Sigmoid colon (tissue), 7 donors: ENCODE data around the gene SCAPER. TPM values are rescaled to one million over a fixed set of nuclear protein-coding genes. Genes with fewer than 3 reads are reported as not detected.

Experiments used
- DNase-seq: peaks from one replicate; pipeline ENCODE4 v3.0.0-alpha.2; 2019
- H3K27ac ChIP-seq, 4 donors: fragments of 200-600 bp; sonication (generic); one replicate each; pipeline ENCODE4 v1.5.1; 2016 to 2019; ENCODE audit warnings: mild to moderate bottlenecking in 1 of 4
- H3K27me3 ChIP-seq, 3 donors: fragments of 200-600 bp; sonication (generic); one replicate each; pipeline ENCODE4 v1.5.1; 2019; ENCODE audit warnings: mild to moderate bottlenecking in 1 of 3
- H3K36me3 ChIP-seq, 4 donors: fragments of 200-600 bp; sonication (generic); one replicate each; pipeline ENCODE4 v1.5.1; 2016 to 2019
- H3K4me1 ChIP-seq, 4 donors: fragments of 200-600 bp; sonication (generic); one replicate each; pipeline ENCODE4 v1.5.1; 2017 to 2019
- H3K4me3 ChIP-seq, 4 donors: fragments of 200-600 bp; sonication (generic); one replicate each; pipeline ENCODE4 v1.5.1; 2017 to 2019; ENCODE audit warnings: mild to moderate bottlenecking in 2 of 4, moderate library complexity in 1 of 4
- H3K9me3 ChIP-seq, 4 donors: fragments of 200-600 bp in 3 of 4; sonication (generic) in 3 of 4; one replicate each; pipeline versions ENCODE4 v1.5.1 to v1.6.1; 2013 to 2019
- EP300 ChIP-seq, 4 donors: sonication (generic); formaldehyde crosslinking; IDR thresholded peaks; one replicate each; pipeline ENCODE4 v1.6.1; 2017; ENCODE audit warnings: antibody characterized with exemption in 4 of 4
- POLR2A ChIP-seq, 2 donors: fragments of 450-650 bp; IDR thresholded peaks; one replicate each; pipeline ENCODE4 v1.6.1; 2016; ENCODE audit warnings: antibody characterized with exemption in 2 of 2, mild to moderate bottlenecking in 2 of 2, moderate library complexity in 2 of 2
- POLR2AphosphoS5 ChIP-seq, 4 donors: sonication (generic); formaldehyde crosslinking; IDR thresholded peaks; one replicate each; pipeline ENCODE4 v1.6.1; 2017; ENCODE audit warnings: antibody characterized with exemption in 4 of 4
- WGBS, 2 donors: extraction: QIAGEN DNeasy Blood & Tissue Kit; methylation state at CpG; one replicate each; pipeline ENCODE4 v1.1.7; 2013; 5-methylcytosine and 5-hydroxymethylcytosine counted together
- intact Hi-C: fragments of 100-400 bp; cut with DNase I; formaldehyde crosslinking; loops from one replicate; pipeline ENCODE4 v1.15.1; 2023
- polyA plus RNA-seq, 3 donors: library from polyadenylated mRNA; stranded (reverse); fragments of 200-250 nt; gene quantifications; one replicate each; pipeline ENCODE4 v1.2.3, GENCODE V29; 2013
- total RNA-seq, 4 donors: library from RNA; depleted of rRNA; stranded (reverse); fragments of >200 nt; gene quantifications; one replicate each; pipeline ENCODE4 v1.1.0, GENCODE V29; 2016
- TF ChIP-seq, protein P1 (sequence below), 4 experiments: fragments of 450-650 bp in 3 of 4; fragments of 200-600 bp in 1 of 4; IDR thresholded peaks; one replicate each; pipeline ENCODE4 v1.5.1; 2016 to 2019; ENCODE audit warnings: antibody characterized with exemption in 4 of 4, mild to moderate bottlenecking in 3 of 4, moderate library complexity in 2 of 4
- donor health status: healthy with polysubstance abuse.
- donor health status: Bipolar disorder and iron deficiency.
- donor health status: healthy.

Gene SCAPER
- total and polyA plus RNA-seq, 7 donors = 5.3 to 40.7 (median 22.5) TPM

DNA sequence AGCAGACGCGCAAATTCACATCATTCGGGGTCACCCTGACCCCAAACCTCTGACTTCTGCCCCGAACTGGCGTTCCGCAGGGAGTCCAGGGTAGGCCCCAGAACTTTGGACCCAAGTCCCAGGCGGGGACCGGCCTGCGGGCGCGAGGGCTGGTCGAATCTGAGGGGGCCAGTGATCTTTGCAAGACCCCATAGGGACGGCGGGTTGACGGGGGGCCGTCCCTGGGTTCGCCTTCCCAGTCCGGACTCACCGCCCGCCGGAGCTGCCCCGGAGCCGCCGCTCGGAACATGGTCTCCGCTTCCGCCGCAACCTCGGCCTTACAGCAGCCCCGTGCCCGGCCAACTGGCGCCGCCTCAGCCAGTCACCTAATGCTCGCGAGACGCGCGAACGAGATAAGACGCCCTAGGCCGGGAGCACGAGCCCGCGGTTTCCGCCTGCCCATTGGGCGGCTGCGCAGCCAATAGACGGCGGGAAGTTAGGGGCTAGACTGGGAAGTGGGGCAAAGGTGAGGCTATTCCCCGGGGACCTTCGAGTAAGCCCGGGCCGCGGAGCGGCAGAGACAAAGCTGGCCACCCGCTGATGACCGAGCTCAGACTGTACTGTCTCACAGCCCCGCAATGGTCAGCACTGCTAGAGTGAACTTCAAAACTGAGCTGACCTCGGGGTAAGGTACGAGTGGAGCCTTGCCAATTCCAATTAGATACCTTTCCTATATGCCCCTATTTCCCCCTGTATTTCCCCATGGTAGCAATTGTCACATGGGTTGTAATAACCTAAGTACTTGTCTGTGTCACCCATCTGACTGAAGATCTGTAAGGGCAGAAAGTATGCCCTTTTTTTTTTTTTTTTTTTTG is 593.8 kb downstream of the SCAPER start, which contains the start of gene ETFA:
Gene ETFA, minus strand, starts transcription at position 370 of the 854 bp plus-strand sequence. Its CDS starts 81 bp downstream, at position 289.
- Histone ChIP-seq H3K4me1 (peaks cover 0 to 27% (median 18%) of the 10 kb centered on the region in 4 donors), H3K4me3 (peak within 1 kb of the TSS; percentile 62 to 81 (median 68)), H3K27me3 (no peaks in the 10 kb centered on the region), H3K9me3 (no peaks in the 10 kb centered on the region), H3K36me3 (no peaks in the 10 kb centered on the region), H3K27ac (peak within 1 kb of the TSS; percentile 84 to 88 (median 86))
- TF ChIP-seq EP300 (IDR thresholded peaks at IDR 0.05) (peak in 1 of 4 donors; percentile 34), POLR2AphosphoS5 (IDR thresholded peaks at IDR 0.05) (peak; percentile 97 to 99 (median 98)), POLR2A (IDR thresholded peaks at IDR 0.05) (peak; percentile 90 to 91)
- TF ChIP-seq, protein P1, sequence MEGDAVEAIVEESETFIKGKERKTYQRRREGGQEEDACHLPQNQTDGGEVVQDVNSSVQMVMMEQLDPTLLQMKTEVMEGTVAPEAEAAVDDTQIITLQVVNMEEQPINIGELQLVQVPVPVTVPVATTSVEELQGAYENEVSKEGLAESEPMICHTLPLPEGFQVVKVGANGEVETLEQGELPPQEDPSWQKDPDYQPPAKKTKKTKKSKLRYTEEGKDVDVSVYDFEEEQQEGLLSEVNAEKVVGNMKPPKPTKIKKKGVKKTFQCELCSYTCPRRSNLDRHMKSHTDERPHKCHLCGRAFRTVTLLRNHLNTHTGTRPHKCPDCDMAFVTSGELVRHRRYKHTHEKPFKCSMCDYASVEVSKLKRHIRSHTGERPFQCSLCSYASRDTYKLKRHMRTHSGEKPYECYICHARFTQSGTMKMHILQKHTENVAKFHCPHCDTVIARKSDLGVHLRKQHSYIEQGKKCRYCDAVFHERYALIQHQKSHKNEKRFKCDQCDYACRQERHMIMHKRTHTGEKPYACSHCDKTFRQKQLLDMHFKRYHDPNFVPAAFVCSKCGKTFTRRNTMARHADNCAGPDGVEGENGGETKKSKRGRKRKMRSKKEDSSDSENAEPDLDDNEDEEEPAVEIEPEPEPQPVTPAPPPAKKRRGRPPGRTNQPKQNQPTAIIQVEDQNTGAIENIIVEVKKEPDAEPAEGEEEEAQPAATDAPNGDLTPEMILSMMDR (IDR thresholded peaks at IDR 0.05) = no peak
- WGBS, 2 donors = 1 to 2% methylated on average over 60 of the region's 60 CpGs
- intact Hi-C loops = loop anchor here (1.0 to 2.0 kb wide), 2 partner anchors 25 to 115 kb away; partner anchors contain the start of gene ISL2
- DNase-seq = peak; percentile 99

DNA sequence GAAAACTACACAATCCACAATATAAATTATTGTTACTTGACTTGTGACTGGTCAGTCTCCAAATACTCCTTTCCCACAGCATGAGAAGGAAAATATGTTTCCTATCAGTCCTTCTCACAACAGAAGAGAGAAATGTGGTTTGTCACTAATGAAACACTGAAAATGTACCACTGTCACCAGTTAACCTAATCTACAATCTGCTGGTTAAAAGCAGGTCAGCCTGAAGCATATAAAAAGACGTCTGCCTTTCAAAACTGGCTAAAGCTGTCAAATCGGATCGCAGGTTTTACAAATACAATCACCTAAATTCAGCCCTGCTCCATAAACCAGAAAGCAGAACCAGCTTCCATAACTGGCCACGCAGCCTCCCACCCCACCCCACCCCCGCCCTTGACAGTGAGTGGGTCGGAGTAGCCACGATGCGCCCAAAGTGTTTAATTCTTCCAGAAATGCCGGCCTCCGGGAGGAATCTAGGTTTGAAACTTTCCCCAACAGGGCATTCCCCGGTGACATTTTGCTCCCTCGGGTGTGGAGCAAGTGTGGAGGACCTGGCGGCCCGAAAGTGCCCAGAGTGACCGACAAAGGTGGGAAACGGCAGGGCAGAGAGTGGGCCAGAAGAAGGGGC is 594.6 kb downstream of the SCAPER start:
- Histone ChIP-seq H3K27ac (peak overlapping the region; percentile 84 to 88 (median 86)), H3K4me1 (peaks cover 0 to 27% (median 18%) of the 10 kb centered on the region in 4 donors), H3K27me3 (no peaks in the 10 kb centered on the region), H3K4me3 (peak overlapping the region; percentile 62 to 81 (median 68)), H3K9me3 (no peaks in the 10 kb centered on the region), H3K36me3 (no peaks in the 10 kb centered on the region)
- intact Hi-C loops = loop anchor here (1.0 to 2.0 kb wide), 2 partner anchors 26 to 114 kb away; partner anchors contain the start of gene ISL2
- no peak for DNase-seq
- TF ChIP-seq POLR2AphosphoS5 (IDR thresholded peaks at IDR 0.05) (no peak), POLR2A (IDR thresholded peaks at IDR 0.05) (no peak), EP300 (IDR thresholded peaks at IDR 0.05) (no peak)
- TF ChIP-seq, protein P1 (IDR thresholded peaks at IDR 0.05) = no peak
- 0% methylated on average over 16 of the region's 16 CpGs for WGBS, 2 donors

DNA sequence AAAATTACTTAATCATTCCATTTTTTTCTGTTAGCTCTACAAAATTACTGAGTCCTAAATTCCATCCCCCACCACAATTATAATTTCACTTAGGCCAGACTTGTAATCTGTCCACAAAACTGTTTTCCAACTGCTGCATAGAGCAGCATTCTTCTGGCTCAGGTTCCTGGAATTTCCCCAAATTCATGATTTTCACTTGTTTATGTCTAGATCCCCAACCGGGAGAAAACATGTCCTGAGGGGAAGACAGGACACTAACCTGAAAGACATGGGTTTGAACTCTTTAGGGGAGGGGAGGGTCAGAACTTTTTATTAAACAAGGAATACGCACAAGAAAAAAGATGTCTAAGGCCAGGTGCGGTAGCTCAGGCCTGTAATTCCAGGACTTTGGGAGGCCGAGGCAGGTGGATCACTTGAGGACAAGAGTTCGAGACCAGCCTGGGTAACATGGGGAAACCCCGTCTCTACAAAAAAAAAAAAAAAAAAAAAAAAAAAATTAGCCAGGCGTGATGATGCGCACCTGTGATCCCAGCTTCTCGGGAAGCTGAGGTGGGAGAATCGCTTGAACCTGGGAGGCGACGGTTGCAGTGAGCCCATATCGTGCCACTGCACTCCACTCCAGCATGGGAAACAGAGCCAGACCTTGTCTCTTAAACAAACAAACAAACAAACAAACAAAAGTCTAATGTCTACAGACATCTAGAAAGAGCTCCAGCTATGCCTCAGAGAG is 595.4 kb downstream of the SCAPER start:
- Histone ChIP-seq H3K27ac (peak overlapping the region in 2 of 4 donors; percentile 84), H3K9me3 (no peaks in the 10 kb centered on the region), H3K27me3 (no peaks in the 10 kb centered on the region), H3K4me1 (peaks cover 0 to 27% (median 18%) of the 10 kb centered on the region in 4 donors), H3K4me3 (peak overlapping the region in 1 of 4 donors; percentile 81), H3K36me3 (no peaks in the 10 kb centered on the region)
- intact Hi-C loops = loop anchor here (2.0 kb wide), 1 partner anchor 113 kb away; no protein-coding TSS in a partner anchor
- no peak for DNase-seq
- TF ChIP-seq POLR2AphosphoS5 (IDR thresholded peaks at IDR 0.05) = no peak
- TF ChIP-seq EP300 (IDR thresholded peaks at IDR 0.05) = no peak
- no peak for TF ChIP-seq POLR2A (IDR thresholded peaks at IDR 0.05)
- TF ChIP-seq, protein P1 (IDR thresholded peaks at IDR 0.05) = no peak
- WGBS, 2 donors = 90 to 93% methylated on average over 13 of the region's 13 CpGs

DNA sequence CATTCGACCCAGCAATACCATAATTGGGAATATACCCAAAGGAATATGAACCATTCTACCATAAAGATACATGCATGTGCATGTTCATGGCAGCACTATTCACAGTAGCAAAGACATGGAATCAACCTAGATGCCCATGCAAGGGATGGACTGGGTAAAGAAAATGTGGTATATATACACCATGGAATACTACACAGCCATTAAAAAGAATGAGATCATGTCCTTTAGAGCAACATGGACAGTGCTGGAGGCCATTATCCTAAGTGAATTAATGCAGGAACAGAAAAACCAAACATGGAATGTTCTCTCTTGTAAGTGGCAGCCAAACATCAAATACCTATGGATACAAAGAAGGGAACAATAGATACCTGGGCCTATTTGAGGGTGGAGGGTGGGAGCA is 601.2 kb downstream of the SCAPER start:
- Histone ChIP-seq H3K27me3 (no peaks in the 10 kb centered on the region), H3K36me3 (no peaks in the 10 kb centered on the region), H3K4me1 (peaks cover 0 to 16% (median 7%) of the 10 kb centered on the region in 4 donors), H3K4me3 (no peak overlapping the region), H3K9me3 (no peaks in the 10 kb centered on the region), H3K27ac (no peak overlapping the region)
- intact Hi-C loops = no loop called here
- DNase-seq = no peak
- 84 to 96% methylated on average over 1 of the region's 1 CpG for WGBS, 2 donors
- no peak for TF ChIP-seq EP300 (IDR thresholded peaks at IDR 0.05)
- no peak for TF ChIP-seq POLR2AphosphoS5 (IDR thresholded peaks at IDR 0.05)
- no peak for TF ChIP-seq POLR2A (IDR thresholded peaks at IDR 0.05)
- TF ChIP-seq, protein P1 (IDR thresholded peaks at IDR 0.05) = no peak
